HG03571 (cell line): ENCODE data around the gene ZSWIM5.
"Not testable (repeated sequence)": the region's sequence is repeated elsewhere in the genome, so short reads cannot be mapped to it uniquely, and the experiment has no call there.

Experiments
- ATAC-seq: cut with Tn5 transposase; IDR thresholded peaks from one replicate; pipeline ENCODE4 v1.9.1; 2021; ENCODE audit not compliant: unreplicated experiment

Gene ZSWIM5

GRCh38 chr1:45097944-45098343 lies 108.5 kb downstream of the ZSWIM5 start:
- ATAC-seq: no peak

GRCh38 chr1:45097079-45097478 lies 109.3 kb downstream of the ZSWIM5 start:
- ATAC-seq: no peak

GRCh38 chr1:45095450-45095849 lies 111.0 kb downstream of the ZSWIM5 start:
- no peak for ATAC-seq

- not testable (repeated sequence) for ATAC-seq
Measured at GRCh38 chr1:45094371-45094770, 112.0 kb downstream of the ZSWIM5 start.

- ATAC-seq: no peak
Measured at GRCh38 chr1:45093334-45093733, 113.1 kb downstream of the ZSWIM5 start.

GRCh38 chr1:45089711-45090110 lies 116.7 kb downstream of the ZSWIM5 start:
- ATAC-seq: no peak

GRCh38 chr1:45084562-45084961 lies 121.8 kb downstream of the ZSWIM5 start:
- ATAC-seq: no peak

GRCh38 chr1:45079533-45079932 lies 126.9 kb downstream of the ZSWIM5 start:
- ATAC-seq: no peak

GRCh38 chr1:45076959-45077358 lies 129.4 kb downstream of the ZSWIM5 start:
- not testable (repeated sequence) for ATAC-seq

GRCh38 chr1:45071567-45071966 lies 134.8 kb downstream of the ZSWIM5 start:
- no peak for ATAC-seq

- no peak for ATAC-seq
Measured at GRCh38 chr1:45067806-45068205, 138.6 kb downstream of the ZSWIM5 start.

GRCh38 chr1:45065083-45065482 lies 141.3 kb downstream of the ZSWIM5 start:
- no peak for ATAC-seq

- ATAC-seq: not testable (repeated sequence)
Measured at GRCh38 chr1:45062463-45062862, 143.9 kb downstream of the ZSWIM5 start.

- no peak for ATAC-seq
Measured at GRCh38 chr1:45059829-45060228, 146.6 kb downstream of the ZSWIM5 start.

GRCh38 chr1:45057542-45057941 lies 148.9 kb downstream of the ZSWIM5 start:
- no peak for ATAC-seq

- no peak for ATAC-seq
Measured at GRCh38 chr1:45051005-45051772, 155.2 kb downstream of the ZSWIM5 start.

- ATAC-seq: no peak
Measured at GRCh38 chr1:45047032-45047431, 159.4 kb downstream of the ZSWIM5 start.

- no peak for ATAC-seq
Measured at GRCh38 chr1:45044916-45045315, 161.5 kb downstream of the ZSWIM5 start.

- ATAC-seq: no peak
Measured at GRCh38 chr1:45043094-45043493, 163.3 kb downstream of the ZSWIM5 start.

GRCh38 chr1:45040297-45040696 lies 166.1 kb downstream of the ZSWIM5 start:
- ATAC-seq: no peak

GRCh38 chr1:45038661-45039364 lies 167.6 kb downstream of the ZSWIM5 start:
- ATAC-seq: no peak

GRCh38 chr1:45038240-45038639 lies 168.2 kb downstream of the ZSWIM5 start:
- no peak for ATAC-seq
